GM21515 (cell line): Measurements from ENCODE around the gene TJP2.
"Not testable (repeated sequence)": the region's sequence is repeated elsewhere in the genome, so short reads cannot be mapped to it uniquely, and the experiment has no call there.

Experiments
- ATAC-seq: cut with Tn5 transposase; IDR thresholded peaks from one replicate; pipeline ENCODE4 v1.9.1; 2021; ENCODE audit not compliant: unreplicated experiment

Gene TJP2

GRCh38 chr9:69276775-69277174 lies 102.7 kb downstream of the TJP2 start:
- ATAC-seq, result no peak

GRCh38 chr9:69279084-69279731 lies 105.1 kb downstream of the TJP2 start:
- ATAC-seq, result peak; percentile 90

DNA sequence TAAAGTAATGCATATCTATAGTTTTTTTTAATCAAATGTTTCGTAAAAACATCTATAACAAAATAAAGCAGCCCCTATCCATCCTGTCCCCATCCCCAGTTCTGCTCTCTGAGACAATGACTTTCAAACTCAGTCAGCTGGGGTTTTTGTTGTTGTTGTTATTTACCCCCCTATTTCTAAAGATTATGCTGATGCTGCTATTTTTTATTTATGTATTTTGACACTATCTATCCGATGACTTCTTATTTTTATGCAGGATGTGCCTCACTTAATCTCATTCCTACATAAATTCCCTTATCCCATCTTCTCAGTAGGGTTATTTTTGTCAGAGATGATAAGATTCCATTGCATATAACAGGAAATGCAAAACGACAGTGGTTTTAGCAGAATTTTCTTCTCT lies 105.7 kb downstream of the TJP2 start:
- ATAC-seq, result no peak

DNA sequence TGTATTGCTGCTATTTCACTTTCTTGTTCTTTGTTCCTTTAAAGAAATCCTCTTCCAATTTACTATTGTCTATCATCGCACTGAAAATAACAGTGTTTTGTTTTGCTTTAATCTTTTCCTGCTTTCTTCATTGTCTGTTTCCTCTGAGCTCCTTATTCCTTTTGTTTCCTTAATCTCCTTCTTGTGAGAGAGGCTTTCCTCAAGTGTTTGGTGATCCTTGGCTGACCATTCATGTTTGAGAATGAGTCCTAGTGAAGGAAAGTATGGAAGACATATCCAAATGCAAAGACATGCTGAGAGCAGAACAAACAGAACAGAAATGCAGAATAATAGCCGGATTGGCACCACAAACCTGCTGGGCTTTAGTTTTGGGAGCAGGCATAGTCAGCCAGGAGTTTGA lies 108.9 kb downstream of the TJP2 start:
- ATAC-seq, result no peak

DNA sequence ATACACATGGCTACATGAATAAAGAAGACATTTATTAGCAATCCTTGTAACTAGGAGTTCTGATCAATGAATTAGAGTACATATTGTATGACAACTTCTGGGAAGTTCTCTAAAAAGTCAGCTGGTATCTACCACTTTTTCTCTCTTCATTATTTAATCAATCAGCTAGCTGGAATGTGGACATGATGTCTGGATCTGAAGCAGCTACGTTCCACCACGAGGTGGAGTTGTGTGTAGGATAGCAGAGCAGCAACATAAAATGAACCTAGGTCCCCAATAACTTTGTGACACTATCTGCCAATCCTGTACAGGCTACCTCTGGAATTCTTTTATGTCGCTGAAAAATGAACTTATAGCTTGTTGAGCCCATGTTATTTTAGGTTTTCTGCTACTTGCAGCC lies 118.0 kb downstream of the TJP2 start:
- no peak for ATAC-seq

DNA sequence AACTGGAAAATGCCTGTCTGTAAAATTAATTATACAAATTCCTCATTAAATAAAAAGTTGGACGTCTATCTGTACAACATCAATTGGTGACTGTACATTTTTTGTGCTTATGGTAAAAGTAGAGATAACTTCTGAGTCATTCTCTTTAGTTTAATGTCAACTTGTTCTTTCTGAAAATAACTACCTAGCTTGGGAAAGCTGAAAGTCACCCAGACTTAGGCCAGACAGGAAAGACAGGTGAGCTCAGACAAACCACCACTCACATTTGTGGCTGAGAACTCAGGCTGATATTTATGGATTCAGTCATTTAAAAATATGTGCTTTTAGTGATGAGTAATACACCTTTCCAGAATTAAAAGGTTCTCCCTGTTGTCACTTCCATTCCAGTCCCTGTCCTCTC lies 119.1 kb downstream of the TJP2 start:
- no peak for ATAC-seq

DNA sequence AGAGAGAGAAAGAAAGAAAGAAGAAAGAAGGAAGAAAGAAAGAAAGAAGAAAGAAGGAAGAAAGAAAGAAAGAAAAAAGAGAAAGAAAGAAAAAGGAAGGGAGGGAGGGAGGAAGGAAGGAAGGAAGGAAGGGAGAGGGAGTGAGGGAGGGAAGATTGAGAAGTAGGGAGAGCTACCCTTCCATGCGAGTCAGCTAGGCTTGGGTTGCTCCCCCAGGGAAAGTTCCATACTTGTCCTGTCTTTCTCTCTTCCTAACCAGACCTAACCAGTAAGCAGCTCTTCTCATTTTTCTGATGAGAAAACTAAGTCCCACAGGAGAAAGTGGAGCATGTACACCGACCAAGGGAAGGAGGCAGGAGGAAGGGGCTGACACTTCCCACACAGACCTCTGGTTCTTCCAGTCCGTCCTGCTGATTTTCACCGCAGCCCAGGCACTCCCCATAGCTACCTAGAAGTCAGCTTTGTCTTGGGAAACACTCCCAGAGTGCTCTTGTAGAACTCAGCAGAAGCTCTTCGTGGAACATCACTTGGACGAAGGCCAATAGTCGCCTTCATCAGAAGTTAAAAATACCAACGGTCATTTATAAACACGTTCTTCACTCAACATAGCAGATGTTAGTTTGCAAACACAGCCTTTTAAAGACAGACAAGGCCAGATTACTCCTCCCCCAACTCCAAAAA lies 121.9 kb downstream of the TJP2 start:
- ATAC-seq, result no peak

DNA sequence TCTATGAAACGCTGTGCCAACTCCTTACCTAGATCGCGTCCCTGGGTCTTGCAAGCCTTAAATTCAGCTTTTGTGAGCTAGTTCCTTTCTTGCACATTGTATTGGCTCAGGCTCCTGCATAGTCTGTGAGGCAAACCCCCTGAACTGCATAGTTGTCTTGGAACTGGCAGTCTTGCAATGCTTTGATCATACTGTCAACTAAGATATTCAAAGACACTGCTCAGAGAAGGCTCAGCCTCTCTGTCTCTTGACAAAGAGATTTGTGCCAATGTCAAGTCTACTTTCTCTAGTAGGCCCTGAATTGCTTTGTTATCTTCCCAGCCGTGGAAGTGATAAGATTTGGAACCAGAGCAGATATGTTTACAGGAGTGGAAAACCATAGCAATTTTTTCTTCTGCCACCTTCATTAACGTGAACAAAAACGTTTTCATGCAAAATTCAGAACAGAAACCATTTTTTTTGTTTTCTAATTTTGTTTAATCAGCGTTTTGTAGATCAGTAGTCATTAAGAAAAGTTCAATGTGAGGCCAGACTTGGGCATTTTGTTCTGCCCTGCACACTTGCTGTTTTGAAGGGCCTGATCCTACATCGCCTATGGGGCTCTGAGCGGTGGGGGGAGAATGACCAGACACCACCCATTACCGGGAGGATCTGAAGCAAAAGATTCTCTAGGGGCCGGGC lies 123.4 kb downstream of the TJP2 start:
- no peak for ATAC-seq

DNA sequence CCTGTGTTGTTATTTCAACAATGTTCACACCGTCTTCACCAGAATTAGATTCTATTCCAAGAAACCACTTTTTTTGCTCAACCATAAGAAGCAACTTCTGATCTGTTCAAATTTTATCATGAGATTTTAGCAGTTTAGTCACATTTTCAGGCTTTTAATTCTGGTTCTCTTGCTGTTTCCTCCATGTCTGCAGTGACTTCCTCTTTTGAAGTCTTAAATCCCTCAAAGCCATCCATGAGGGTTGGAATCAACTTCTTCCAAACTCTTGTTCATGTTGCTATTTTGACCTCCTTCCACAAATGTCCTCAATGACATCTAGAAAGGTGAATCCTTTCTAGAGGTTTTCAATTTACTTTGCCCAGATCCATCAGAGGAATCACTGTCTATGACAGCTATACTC lies 125.2 kb downstream of the TJP2 start:
- ATAC-seq, result no peak

DNA sequence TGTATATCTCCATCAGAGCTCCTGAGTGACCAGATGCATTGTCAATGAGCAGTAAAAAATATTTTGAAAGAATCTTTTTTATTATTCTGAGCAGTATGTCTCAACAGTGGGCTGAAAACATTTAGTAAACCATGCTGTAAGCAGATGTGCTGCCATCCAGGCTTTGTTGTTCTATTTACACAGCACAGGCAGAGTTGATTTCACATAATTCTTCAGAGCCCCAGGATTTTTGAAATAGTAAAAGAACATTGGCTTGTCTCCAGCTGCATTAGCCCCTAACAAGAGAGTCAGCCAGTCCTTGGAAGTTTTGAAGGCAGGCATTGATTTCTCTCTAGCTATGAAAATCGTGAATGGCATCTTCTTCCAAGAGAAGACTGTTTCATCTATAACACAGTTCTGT lies 125.7 kb downstream of the TJP2 start:
- no peak for ATAC-seq

- no peak for ATAC-seq
Observed at GRCh38 chr9:69303331-69303730, 129.3 kb downstream of the TJP2 start.

DNA sequence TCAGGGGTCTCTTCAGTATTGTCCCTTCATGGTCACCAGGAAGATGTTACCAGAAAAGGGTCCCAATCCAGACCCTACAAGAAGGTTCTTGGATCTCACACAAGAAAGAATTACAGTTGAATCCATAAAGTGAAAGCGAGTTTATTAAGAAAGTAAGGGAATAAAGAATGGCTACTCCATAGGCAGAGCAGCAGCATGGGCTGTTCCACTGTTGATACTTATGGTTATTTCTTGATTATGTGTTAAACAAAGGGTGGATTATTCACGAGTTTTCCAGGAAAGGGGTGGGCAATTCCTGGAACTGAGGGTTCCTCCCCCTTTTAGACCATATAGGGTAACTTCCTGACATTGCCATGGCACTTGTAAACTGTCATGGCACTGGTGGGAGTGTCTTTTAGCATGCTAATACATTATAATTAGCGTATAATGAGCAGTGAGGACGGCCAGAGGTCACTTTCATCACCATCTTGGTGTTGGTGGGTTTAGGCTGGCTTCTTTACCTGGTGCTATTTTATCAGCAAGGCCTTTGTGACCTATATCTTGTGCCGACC lies 132.9 kb downstream of the TJP2 start:
- not testable (repeated sequence) for ATAC-seq

- no peak for ATAC-seq
Observed at GRCh38 chr9:69307446-69308205, 133.5 kb downstream of the TJP2 start.

DNA sequence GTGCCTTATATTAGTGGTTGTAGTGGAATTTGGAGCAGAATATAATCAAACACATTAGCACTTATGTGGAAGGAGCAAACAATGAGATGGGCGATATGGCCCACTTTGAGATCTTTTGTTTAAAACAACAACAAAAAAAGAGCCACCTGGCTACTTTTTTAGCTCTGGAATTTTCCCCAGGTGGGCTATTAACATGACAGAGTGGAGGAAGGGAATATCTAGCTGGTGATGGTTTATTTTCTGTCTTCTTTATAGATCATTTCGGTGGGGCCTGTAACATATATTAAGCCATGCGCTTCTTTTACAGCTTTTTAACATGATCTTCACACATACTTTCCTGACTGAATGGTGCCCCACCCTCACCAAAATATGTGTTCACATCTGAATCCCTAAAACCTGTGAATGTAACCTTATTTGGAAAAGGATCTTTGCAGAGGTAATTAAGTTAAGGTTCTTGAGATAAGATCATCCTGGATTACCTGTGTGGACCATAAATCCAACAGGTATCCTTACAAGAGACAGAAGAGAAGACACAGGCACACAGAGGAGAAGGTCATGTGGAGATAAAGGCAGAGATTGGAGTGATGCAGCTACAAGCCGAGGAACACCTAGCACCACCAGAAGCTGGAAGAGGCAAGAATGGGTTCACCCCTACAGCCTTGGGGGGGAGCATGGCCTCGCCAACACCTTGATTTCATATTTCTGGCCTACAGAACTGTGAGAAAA lies 134.3 kb downstream of the TJP2 start:
- no peak for ATAC-seq

DNA sequence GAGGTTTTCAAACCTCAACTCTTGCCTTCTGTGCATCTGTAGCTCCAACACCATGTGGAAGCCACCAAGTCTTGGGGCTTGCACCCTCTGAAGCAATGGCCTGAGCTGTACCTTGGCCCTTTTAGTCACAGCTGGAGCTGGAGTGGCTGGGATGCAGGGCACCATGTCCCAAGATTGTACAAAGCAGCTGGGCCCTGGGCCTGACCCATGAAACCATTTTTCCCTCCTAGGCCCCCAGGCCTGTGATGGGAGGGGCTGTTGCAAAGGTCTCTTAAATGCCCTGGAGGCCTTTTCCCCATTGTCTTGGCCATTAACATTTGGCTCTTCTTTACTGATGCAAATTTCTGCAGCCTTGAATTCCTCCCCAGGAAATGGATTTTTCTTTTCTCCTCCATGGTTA lies 139.1 kb downstream of the TJP2 start:
- ATAC-seq, result no peak

DNA sequence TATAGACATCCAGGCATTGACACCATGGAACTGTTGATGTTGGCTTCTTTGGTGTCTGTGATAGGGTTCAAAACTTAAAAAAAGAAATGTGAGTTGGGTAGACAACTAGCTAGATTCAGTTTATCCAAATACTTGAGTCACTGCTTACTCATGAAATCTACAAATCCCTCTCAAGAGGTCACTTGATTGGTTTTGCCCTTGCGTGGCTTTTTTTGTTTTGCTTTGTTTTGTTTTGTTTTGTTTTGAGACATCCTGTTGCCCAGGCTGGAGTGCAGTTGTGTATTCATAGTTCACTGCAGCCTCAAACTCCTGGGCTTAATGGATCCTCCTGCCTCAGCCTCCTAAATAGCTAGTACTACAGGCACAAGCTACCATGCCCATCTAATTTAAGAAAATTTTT lies 140.5 kb downstream of the TJP2 start:
- ATAC-seq, result no peak

DNA sequence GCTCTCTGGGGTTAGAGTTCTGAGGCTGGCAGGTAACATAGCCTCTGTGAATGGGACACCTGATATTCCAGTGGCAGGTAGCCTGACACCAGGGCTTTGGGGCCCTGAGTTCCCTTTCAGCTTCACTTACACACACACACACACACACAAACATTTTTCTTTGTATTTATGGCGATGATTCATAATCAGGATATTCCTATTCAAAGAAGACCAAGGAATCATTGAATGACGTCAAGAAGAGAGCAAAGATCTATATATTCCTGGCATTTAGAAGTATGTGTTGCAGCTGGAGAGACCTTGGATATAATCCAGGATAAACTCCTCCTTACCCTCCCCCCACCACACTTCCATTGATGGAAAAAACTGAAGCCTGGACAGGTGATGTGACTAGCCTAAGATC lies 143.0 kb downstream of the TJP2 start:
- no peak for ATAC-seq

- ATAC-seq, result peak; percentile 56
Observed at GRCh38 chr9:69317894-69318293, 143.8 kb downstream of the TJP2 start.

DNA sequence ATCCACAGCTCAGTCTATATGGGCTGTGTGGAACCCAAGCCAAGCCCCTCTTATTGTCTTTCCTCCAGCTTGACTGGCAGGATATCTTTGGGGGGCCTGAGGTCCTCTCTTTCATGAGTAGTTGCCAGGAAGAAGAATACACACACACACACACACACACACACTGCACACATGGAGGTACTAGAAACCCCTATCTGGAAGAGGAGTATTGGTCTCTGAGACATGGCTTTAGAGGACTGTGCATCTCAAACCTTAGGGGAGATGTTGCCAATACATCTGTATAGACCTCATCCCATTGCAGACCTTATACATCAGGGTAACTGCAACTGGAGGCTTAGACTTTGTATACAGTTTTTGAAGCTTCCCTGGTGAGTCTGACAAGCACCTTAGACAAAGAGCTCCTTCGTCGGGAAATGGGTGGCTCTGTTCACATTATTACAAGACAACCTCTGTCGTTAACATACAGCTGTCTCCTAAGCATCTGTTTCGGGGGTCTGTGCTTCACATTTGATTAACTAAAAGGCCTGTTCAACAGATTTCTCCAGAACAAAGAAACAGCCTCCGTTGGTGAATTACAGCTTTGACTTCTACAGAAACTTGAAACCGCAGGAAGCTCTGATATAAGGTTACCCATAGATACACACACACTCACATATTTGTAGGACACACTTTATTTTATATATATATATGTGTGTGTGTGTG lies 145.4 kb downstream of the TJP2 start:
- no peak for ATAC-seq

- ATAC-seq, result no peak
Observed at GRCh38 chr9:69322256-69322655, 148.2 kb downstream of the TJP2 start.
